HUES64 (cell line): ENCODE results near the gene B4GALT6.
A peak's percentile ranks its signal among the peaks of the same experiment; 100 is the strongest.

Experiments used
- H3K27ac ChIP-seq: 2 replicates; pipeline ENCODE4 v1.7.0; 2013; ENCODE audit warnings: low read depth, low read length, inconsistent platforms
- H3K27me3 ChIP-seq: 2 replicates; pipeline ENCODE4 v1.6.1; 2013; ENCODE audit warnings: mild to moderate bottlenecking, low read length; ENCODE audit not compliant: insufficient read depth
- H3K36me3 ChIP-seq: 2 replicates; pipeline ENCODE4 v1.6.1; 2013; ENCODE audit warnings: mild to moderate bottlenecking, low read length; ENCODE audit not compliant: insufficient read depth
- H3K4me1 ChIP-seq: 2 replicates; pipeline ENCODE4 v1.6.1; 2013; ENCODE audit warnings: mild to moderate bottlenecking, low read length, moderate library complexity; ENCODE audit not compliant: insufficient read depth
- H3K4me3 ChIP-seq: 2 replicates; pipeline ENCODE4 v1.5.1; 2013; ENCODE audit warnings: mild to moderate bottlenecking, low read length, moderate library complexity
- H3K9ac ChIP-seq: 2 replicates; pipeline ENCODE4 v1.6.1; 2013; ENCODE audit warnings: mild to moderate bottlenecking, low read depth, low read length
- H3K9me3 ChIP-seq: 2 replicates; pipeline ENCODE4 v1.6.1; 2013; ENCODE audit warnings: low read depth, low read length; ENCODE audit not compliant: insufficient read depth
- WGBS: fragments of 150-250, 120-280 bp; methylation state at CpG from one replicate; pipeline ENCODE4 v1.1.7; 2013; ENCODE audit warnings: missing lambda C conversion rate; 5-methylcytosine and 5-hydroxymethylcytosine counted together

B4GALT6 gene

GRCh38 chr18:31716362-31716761, 32.0 kb upstream of the B4GALT6 start:
- Histone ChIP-seq H3K9ac (no peak overlapping the region), H3K9me3 (peaks cover 12% of the 10 kb centered on the region; the same call in 1 of the 2 replicates), H3K4me3 (no peak overlapping the region), H3K27ac (no peak overlapping the region), H3K27me3 (no peaks in the 10 kb centered on the region), H3K4me1 (no peaks in the 10 kb centered on the region), H3K36me3 (no peaks in the 10 kb centered on the region)
- 86% methylated on average over 3 of the region's 3 CpGs for WGBS

GRCh38 chr18:31711365-31712172, 27.2 kb upstream of the B4GALT6 start:
- H3K4me3 ChIP-seq, result no peak overlapping the region
- H3K36me3 ChIP-seq, result no peaks in the 10 kb centered on the region
- WGBS, result 94% methylated on average over 3 of the region's 3 CpGs
- H3K4me1 ChIP-seq, result no peaks in the 10 kb centered on the region
- H3K9ac ChIP-seq, result no peak overlapping the region
- H3K27ac ChIP-seq, result no peak overlapping the region
- H3K9me3 ChIP-seq, result no peaks in the 10 kb centered on the region
- no peaks in the 10 kb centered on the region for H3K27me3 ChIP-seq

GRCh38 chr18:31710826-31711225, 26.4 kb upstream of the B4GALT6 start:
- H3K36me3 ChIP-seq, result no peaks in the 10 kb centered on the region
- H3K9me3 ChIP-seq, result no peaks in the 10 kb centered on the region
- no peaks in the 10 kb centered on the region for H3K4me1 ChIP-seq
- no peak overlapping the region for H3K4me3 ChIP-seq
- H3K27me3 ChIP-seq, result no peaks in the 10 kb centered on the region
- 80% methylated on average over 3 of the region's 3 CpGs for WGBS
- no peak overlapping the region for H3K9ac ChIP-seq
- no peak overlapping the region for H3K27ac ChIP-seq

- H3K27me3 ChIP-seq, result no peaks in the 10 kb centered on the region
- H3K9me3 ChIP-seq, result no peaks in the 10 kb centered on the region
- H3K27ac ChIP-seq, result no peak overlapping the region
- H3K9ac ChIP-seq, result no peak overlapping the region
- H3K4me3 ChIP-seq, result no peak overlapping the region
- H3K4me1 ChIP-seq, result peaks cover 11% of the 10 kb centered on the region
- no peaks in the 10 kb centered on the region for H3K36me3 ChIP-seq
Measured at GRCh38 chr18:31707815-31708214, 23.4 kb upstream of the B4GALT6 start.

GRCh38 chr18:31702449-31702848, 18.1 kb upstream of the B4GALT6 start:
- Histone ChIP-seq H3K27me3 (no peaks in the 10 kb centered on the region), H3K4me1 (peaks cover 17% of the 10 kb centered on the region), H3K9me3 (peaks cover 7% of the 10 kb centered on the region; the same call in 1 of the 2 replicates), H3K9ac (no peak overlapping the region), H3K36me3 (no peaks in the 10 kb centered on the region), H3K4me3 (no peak overlapping the region), H3K27ac (0 out of 2 replicates have a peak overlapping the region, but pooled peaks have one; percentile 25)
- WGBS, result 92% methylated on average over 3 of the region's 3 CpGs

- no peak overlapping the region for H3K27ac ChIP-seq
- H3K4me3 ChIP-seq, result no peak overlapping the region
- H3K9ac ChIP-seq, result no peak overlapping the region
- no peaks in the 10 kb centered on the region for H3K36me3 ChIP-seq
- no peaks in the 10 kb centered on the region for H3K27me3 ChIP-seq
- WGBS, result no CpG with 5 or more reads among the region's 1 CpG
- peaks cover 19% of the 10 kb centered on the region for H3K4me1 ChIP-seq
- peaks cover 7% of the 10 kb centered on the region; the same call in 1 of the 2 replicates for H3K9me3 ChIP-seq
Measured at GRCh38 chr18:31701744-31702143, 17.4 kb upstream of the B4GALT6 start.

GRCh38 chr18:31700990-31701389, 16.6 kb upstream of the B4GALT6 start:
- no peak overlapping the region for H3K4me3 ChIP-seq
- H3K9ac ChIP-seq, result no peak overlapping the region
- 90% methylated on average over 1 of the region's 1 CpG for whole genome bisulfite sequencing

GRCh38 chr18:31697351-31698298, 13.2 kb upstream of the B4GALT6 start:
- Histone ChIP-seq H3K9me3 (peaks cover 7% of the 10 kb centered on the region; the same call in 1 of the 2 replicates), H3K27me3 (no peaks in the 10 kb centered on the region), H3K36me3 (no peaks in the 10 kb centered on the region), H3K4me1 (peaks cover 13% of the 10 kb centered on the region; the same call in 1 of the 2 replicates), H3K4me3 (no peak overlapping the region), H3K9ac (no peak overlapping the region), H3K27ac (no peak overlapping the region)
- 66% methylated on average over 3 of the region's 6 CpGs for WGBS

More at GRCh38 chr18:31700990-31701389, 16.6 kb upstream of the B4GALT6 start:
- Histone ChIP-seq H3K27me3 (no peaks in the 10 kb centered on the region), H3K9me3 (peaks cover 7% of the 10 kb centered on the region; the same call in 1 of the 2 replicates), H3K4me1 (peaks cover 19% of the 10 kb centered on the region), H3K27ac (no peak overlapping the region), H3K36me3 (no peaks in the 10 kb centered on the region)

- no peak overlapping the region for H3K27ac ChIP-seq
- no peaks in the 10 kb centered on the region for H3K27me3 ChIP-seq
- H3K4me1 ChIP-seq, result peaks cover 12% of the 10 kb centered on the region; the same call in 1 of the 2 replicates
- no peak overlapping the region for H3K9ac ChIP-seq
- no peaks in the 10 kb centered on the region for H3K36me3 ChIP-seq
- peaks cover 7% of the 10 kb centered on the region; the same call in 1 of the 2 replicates for H3K9me3 ChIP-seq
- H3K4me3 ChIP-seq, result no peak overlapping the region
- 100% methylated on average over 2 of the region's 3 CpGs for WGBS
Measured at GRCh38 chr18:31695989-31696388, 11.6 kb upstream of the B4GALT6 start.

- WGBS, result 86% methylated on average over 2 of the region's 2 CpGs
- H3K9ac ChIP-seq, result no peak overlapping the region
- H3K4me1 ChIP-seq, result peaks cover 12% of the 10 kb centered on the region; the same call in 1 of the 2 replicates
- H3K27me3 ChIP-seq, result no peaks in the 10 kb centered on the region
- H3K27ac ChIP-seq, result no peak overlapping the region
- H3K36me3 ChIP-seq, result no peaks in the 10 kb centered on the region
- no peak overlapping the region for H3K4me3 ChIP-seq
- peaks cover 7% of the 10 kb centered on the region; the same call in 1 of the 2 replicates for H3K9me3 ChIP-seq
Measured at GRCh38 chr18:31694297-31694696, 9.9 kb upstream of the B4GALT6 start.

- peaks cover 20% of the 10 kb centered on the region for H3K4me1 ChIP-seq
- H3K9ac ChIP-seq, result no peak overlapping the region
- no peak overlapping the region for H3K4me3 ChIP-seq
- 100% methylated on average over 2 of the region's 2 CpGs for WGBS
- H3K36me3 ChIP-seq, result no peaks in the 10 kb centered on the region
- H3K9me3 ChIP-seq, result no peaks in the 10 kb centered on the region
- no peaks in the 10 kb centered on the region; the same call in 1 of the 2 replicates for H3K27me3 ChIP-seq
- H3K27ac ChIP-seq, result no peak overlapping the region
Measured at GRCh38 chr18:31688606-31689005, 4.2 kb upstream of the B4GALT6 start.
